Measurements from ENCODE around the gene LETM1.

The LETM1 gene

GRCh38 chr4:1802720-1803522 is 53.0 kb downstream of the LETM1 start:
- in situ Hi-C loops (cut with HindIII; ENCODE audit: low pct_ligation_motif_present, low pct_unique_long_range_greater_than_20kb, low sequenced_read_pairs) = no loop called here
- no peak for DNase-seq

- in situ Hi-C loops (cut with HindIII; ENCODE audit: low pct_ligation_motif_present, low pct_unique_long_range_greater_than_20kb, low sequenced_read_pairs) = no loop called here
- DNase-seq = no peak
Measured at GRCh38 chr4:1802151-1802715, 53.7 kb downstream of the LETM1 start.

- in situ Hi-C loops (cut with HindIII; ENCODE audit: low pct_ligation_motif_present, low pct_unique_long_range_greater_than_20kb, low sequenced_read_pairs) = no loop called here
- DNase-seq = no peak
Measured at GRCh38 chr4:1801286-1801958, 54.5 kb downstream of the LETM1 start.

- DNase-seq = no peak
- in situ Hi-C loops (cut with HindIII; ENCODE audit: low pct_ligation_motif_present, low pct_unique_long_range_greater_than_20kb, low sequenced_read_pairs) = no loop called here
Measured at GRCh38 chr4:1800805-1801204, 55.2 kb downstream of the LETM1 start.

- DNase-seq = no peak
- in situ Hi-C loops (cut with HindIII; ENCODE audit: low pct_ligation_motif_present, low pct_unique_long_range_greater_than_20kb, low sequenced_read_pairs) = no loop called here
Measured at GRCh38 chr4:1799387-1800375, 56.3 kb downstream of the LETM1 start.

GRCh38 chr4:1798580-1799386 is 57.2 kb downstream of the LETM1 start:
- in situ Hi-C loops (cut with HindIII; ENCODE audit: low pct_ligation_motif_present, low pct_unique_long_range_greater_than_20kb, low sequenced_read_pairs) = no loop called here
- no peak for DNase-seq

- DNase-seq = no peak
- in situ Hi-C loops (cut with HindIII; ENCODE audit: low pct_ligation_motif_present, low pct_unique_long_range_greater_than_20kb, low sequenced_read_pairs) = no loop called here
Measured at GRCh38 chr4:1797861-1798579, 57.9 kb downstream of the LETM1 start.

GRCh38 chr4:1797298-1797860 is 58.6 kb downstream of the LETM1 start:
- in situ Hi-C loops (cut with HindIII; ENCODE audit: low pct_ligation_motif_present, low pct_unique_long_range_greater_than_20kb, low sequenced_read_pairs) = no loop called here
- no peak for DNase-seq

- in situ Hi-C loops (cut with HindIII; ENCODE audit: low pct_ligation_motif_present, low pct_unique_long_range_greater_than_20kb, low sequenced_read_pairs) = no loop called here
- DNase-seq = no peak
Measured at GRCh38 chr4:1796486-1797204, 59.3 kb downstream of the LETM1 start.

- in situ Hi-C loops (cut with HindIII; ENCODE audit: low pct_ligation_motif_present, low pct_unique_long_range_greater_than_20kb, low sequenced_read_pairs) = no loop called here
- peak; percentile 4 for DNase-seq
Measured at GRCh38 chr4:1795299-1796195, 60.4 kb downstream of the LETM1 start.

- DNase-seq = no peak
- in situ Hi-C loops (cut with HindIII; ENCODE audit: low pct_ligation_motif_present, low pct_unique_long_range_greater_than_20kb, low sequenced_read_pairs) = no loop called here
Measured at GRCh38 chr4:1794809-1795298, 61.1 kb downstream of the LETM1 start.

GRCh38 chr4:1793940-1794808 is 61.8 kb downstream of the LETM1 start:
- in situ Hi-C loops (cut with HindIII; ENCODE audit: low pct_ligation_motif_present, low pct_unique_long_range_greater_than_20kb, low sequenced_read_pairs) = no loop called here
- DNase-seq = peak; percentile 2

- in situ Hi-C loops (cut with HindIII; ENCODE audit: low pct_ligation_motif_present, low pct_unique_long_range_greater_than_20kb, low sequenced_read_pairs) = no loop called here
- peak; percentile 9 for DNase-seq
Measured at GRCh38 chr4:1793496-1793840, 62.5 kb downstream of the LETM1 start.

GRCh38 chr4:1792832-1793495 is 63.0 kb downstream of the LETM1 start, which contains the start of gene FGFR3:
Gene FGFR3, plus strand, starts transcription at chr4:1793293. Its CDS starts 642 bp downstream, at chr4:1793935.
- in situ Hi-C loops (cut with HindIII; ENCODE audit: low pct_ligation_motif_present, low pct_unique_long_range_greater_than_20kb, low sequenced_read_pairs) = no loop called here

More at GRCh38 chr4:1792832-1793495, 63.0 kb downstream of the LETM1 start, which contains the start of gene FGFR3:
- DNase-seq = peak; percentile 14
